ENCODE results near the gene GALNS.
"Not testable (repeated sequence)": the region's sequence is repeated elsewhere in the genome, so short reads cannot be mapped to it uniquely, and the experiment has no call there.

The GALNS gene

DNA sequence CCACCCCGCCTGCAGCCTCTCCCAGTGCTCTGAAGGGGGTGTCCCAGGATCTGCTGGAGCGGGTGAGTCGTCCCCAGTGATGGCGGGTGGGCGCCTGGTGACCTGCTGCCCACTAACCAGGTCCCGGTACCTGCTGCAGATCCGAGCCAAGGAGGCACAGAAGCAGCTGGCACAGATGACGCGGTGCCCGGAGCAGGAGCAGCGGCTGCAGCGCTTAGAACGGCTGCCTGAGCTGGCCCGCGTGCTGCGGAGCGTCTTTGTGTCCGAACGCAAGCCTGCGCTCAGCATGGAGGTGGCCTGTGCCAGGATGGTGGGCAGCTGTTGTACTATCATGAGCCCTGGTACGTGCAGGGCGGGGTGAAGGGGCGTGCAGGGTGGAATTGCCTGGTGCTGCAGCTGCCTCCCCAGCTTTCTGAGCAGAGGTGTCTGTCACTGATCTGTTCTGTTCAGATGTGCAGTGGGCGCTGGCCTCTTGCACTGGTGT, 49.6 kb downstream of the GALNS start:
- in situ Hi-C loops (cut with MboI; ENCODE audit: low sequenced_read_pairs) = no loop called here

DNA sequence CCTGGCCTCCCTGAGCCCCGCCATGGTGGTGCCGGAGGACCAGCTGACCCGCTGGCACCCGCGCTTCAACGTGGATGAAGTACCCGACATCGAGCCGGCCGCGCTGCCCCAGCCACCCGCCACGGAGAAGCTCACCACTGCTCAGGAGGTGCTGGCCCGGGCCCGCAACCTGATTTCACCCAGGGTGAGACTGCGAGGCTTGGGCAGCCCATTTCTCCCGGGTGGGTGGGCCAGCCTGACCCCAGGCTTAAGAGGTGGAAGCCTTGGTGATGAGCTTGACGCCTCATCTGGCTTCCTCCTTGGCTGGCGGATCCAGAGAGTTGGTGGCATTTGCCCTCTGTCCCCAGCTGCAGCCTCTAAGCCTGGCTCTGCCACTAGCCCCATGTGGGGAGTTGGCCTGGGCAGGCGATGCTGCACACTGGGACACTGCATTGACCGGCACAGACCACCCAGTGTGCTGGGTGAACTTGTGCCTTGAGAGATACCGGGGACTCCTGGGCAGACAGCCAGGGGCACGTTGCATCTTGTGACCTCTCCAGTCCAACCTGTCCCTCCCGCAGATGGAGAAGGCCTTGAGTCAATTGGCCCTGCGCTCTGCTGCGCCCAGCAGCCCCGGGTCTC, 50.1 kb downstream of the GALNS start:
- in situ Hi-C loops (cut with MboI; ENCODE audit: low sequenced_read_pairs) = no loop called here

DNA sequence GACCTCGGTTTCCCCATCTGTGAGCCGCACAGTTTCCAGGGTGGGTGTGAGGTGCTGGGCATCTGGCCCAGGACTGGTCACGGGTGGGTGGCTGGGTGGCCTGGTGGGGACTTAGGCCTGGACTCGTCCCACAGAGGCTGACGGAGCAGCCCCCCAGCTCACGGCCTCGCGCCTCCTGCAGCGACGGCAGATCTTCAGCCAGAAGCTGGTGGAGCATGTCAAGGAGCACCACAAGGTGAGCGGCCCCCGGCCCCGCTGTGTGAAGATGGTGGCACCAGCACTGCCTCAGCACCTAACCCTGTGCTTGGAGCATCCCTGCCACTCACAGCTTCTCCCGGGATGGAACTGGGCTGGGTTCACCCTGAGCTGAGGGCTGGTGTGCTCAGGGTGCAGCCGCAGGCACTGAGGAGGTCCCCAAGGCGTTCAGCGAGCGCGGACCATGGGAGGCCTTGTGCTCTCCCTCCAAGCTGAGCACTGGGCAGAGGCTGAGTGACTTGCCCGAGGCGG, 50.8 kb downstream of the GALNS start:
- in situ Hi-C loops (cut with MboI; ENCODE audit: low sequenced_read_pairs) = no loop called here

DNA sequence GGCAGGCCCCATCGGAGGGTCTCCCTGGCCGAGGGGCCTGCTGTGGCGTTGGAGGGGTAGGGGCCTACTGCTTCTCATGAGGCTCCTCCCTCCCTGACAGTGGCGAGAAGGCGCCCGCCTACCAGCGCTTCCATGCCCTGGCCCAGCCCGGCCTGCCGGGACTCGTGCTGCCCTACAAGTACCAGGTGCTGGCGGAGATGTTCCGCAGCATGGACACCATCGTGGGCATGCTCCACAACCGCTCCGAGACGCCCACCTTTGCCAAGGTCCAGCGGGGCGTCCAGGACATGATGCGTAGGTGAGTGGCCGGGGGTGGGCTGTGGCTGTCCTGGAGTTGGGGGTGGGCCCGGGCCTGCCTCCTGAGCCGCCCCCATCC, 51.4 kb downstream of the GALNS start:
- in situ Hi-C loops (cut with MboI; ENCODE audit: low sequenced_read_pairs) = no loop called here

DNA sequence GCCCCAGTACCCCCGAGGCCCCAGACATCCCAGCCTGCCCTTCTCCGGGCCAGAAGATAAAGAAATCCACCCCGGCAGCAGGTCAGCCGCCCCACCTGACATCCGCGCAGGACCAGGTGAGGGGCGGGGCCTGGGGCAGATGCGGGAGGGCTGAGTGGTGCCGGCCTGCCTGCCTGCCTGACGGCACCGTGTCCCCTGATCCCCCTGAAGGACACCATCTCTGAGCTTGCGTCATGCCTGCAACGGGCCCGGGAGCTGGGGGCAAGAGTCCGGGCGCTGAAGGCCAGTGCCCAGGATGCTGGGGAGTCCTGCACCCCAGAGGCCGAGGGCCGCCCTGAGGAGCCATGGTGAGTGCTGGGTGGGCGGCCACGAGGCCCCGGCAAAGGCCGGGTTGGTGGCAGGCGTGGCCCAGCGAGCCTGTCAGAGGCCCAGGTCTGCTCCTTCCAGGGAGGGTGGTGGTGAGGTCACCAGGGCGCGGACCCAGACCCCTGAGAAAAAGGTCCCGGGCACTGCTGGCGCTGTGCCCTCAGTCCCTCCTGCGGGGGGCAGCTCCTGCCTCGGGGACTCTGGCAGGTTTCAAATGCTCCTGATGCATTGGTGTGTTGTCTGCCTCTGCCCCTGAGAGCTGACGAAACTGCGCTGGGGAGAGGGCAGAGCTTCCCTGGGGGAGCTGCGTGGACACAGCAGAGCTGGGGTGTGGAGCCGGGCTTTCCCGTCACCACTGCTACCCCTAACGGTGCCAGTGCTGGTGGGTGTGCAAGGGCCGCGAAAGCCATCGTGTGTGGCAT, 52.0 kb downstream of the GALNS start:
- in situ Hi-C loops (cut with MboI; ENCODE audit: low sequenced_read_pairs) = no loop called here

DNA sequence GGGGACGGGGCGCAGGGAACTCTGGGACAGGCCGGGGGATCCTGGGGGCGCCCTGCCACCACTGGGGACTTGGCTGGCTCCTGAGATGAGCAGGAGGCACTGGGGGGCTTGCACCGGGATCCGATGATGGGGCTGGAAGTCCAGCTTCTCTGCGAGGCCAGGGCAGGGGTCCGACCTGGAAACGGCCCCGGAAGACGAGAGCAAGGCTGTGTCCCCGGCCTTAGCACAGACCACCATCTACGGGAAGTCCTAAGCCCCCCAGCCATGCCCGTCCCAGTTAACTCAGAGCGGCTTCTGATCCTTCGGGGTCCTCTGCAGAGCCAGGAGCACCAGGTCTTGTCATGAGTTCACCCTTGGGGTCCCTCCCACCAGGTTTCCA, 52.6 kb downstream of the GALNS start:
- in situ Hi-C loops (cut with MboI; ENCODE audit: low sequenced_read_pairs) = no loop called here

DNA sequence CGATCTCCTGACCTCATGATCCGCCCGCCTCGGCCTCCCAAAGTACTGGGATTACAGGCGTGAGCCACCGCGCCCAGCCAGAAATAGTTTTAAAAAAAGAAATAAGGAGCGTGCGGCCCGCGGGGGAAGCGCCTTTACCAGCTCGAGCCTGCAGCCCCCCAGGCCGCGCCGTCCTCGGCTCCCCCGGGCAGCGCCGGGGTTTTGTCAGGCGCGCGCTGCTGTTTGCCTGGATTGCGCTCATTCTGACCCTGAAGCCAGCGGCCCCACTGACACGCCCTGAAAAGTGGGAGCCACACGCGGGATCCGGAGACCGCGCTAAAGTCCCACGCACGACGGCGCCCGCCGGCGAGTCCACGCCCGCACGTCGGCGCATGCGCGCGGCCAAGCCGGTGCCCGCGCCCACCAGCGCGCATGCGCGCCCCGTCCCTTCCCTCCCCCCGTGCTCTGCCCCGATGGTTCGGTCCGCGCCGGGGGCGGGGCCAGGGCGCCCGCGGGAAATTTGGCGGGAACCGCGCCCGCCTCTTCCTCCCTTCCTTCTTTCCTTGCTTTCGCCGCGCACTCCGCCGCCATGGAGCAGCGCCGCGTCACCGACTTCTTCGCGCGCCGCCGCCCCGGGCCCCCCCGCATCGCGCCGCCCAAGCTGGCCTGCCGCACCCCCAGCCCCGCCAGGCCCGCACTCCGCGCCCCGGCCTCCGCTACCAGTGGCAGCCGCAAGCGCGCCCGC, 53.3 kb downstream of the GALNS start, which contains the start of gene CDT1:
Gene CDT1, plus strand, starts transcription at position 526 of the 724 bp plus-strand sequence. Its CDS starts 43 bp downstream, at position 569.
- in situ Hi-C loops (cut with MboI; ENCODE audit: low sequenced_read_pairs) = no loop called here

DNA sequence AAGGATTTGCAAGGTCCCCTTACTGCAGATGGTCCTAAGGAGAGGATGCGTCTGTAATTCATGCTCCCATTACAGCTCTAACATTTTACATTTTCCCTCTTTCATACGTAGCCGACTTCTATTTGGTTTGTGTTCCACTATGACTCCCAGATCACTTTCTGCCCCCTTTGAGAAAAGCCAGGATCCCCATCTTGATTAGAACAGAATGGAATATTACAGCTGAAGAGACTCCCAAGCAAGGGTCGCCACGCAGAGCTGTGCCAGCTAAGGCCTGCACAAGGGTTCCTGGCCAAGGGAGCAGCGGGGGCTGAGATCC, 56.5 kb downstream of the GALNS start:
- in situ Hi-C loops (cut with MboI; ENCODE audit: low sequenced_read_pairs) = no loop called here

DNA sequence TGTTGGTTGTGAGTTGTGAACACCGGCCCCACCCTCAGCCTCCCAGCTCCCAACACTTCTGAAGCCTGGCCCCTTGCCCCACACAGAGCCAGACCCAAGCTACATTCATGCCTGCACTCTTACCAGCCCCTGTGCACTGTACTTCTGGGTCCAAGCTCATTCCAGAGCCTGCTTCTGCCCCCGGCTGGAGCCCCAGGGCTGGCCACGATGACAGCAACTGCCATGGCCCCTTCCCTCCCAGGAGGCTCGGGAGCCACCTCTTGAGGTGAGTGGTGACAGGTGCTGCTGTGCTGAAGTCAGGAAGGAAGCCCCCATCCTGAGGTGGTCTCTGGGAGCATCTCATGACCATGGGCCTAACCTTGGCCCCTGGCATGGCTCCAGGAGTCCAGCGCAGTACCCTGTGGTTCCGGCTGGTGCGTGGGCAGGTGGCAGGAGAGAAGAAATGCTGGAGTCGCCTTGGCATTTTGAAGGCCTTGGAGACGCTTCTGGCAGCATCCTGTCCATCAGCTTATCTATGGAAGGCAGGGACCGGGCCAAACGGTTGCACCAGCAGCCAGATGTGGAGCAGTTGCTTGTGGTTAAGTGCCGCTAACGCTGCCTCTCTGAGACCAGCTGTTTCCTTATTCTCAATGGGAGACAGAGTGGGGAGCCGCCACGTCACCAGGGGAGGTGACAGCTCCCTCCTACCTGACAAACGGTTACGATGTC, 57.0 kb downstream of the GALNS start:
- in situ Hi-C loops (cut with MboI; ENCODE audit: low sequenced_read_pairs) = no loop called here

DNA sequence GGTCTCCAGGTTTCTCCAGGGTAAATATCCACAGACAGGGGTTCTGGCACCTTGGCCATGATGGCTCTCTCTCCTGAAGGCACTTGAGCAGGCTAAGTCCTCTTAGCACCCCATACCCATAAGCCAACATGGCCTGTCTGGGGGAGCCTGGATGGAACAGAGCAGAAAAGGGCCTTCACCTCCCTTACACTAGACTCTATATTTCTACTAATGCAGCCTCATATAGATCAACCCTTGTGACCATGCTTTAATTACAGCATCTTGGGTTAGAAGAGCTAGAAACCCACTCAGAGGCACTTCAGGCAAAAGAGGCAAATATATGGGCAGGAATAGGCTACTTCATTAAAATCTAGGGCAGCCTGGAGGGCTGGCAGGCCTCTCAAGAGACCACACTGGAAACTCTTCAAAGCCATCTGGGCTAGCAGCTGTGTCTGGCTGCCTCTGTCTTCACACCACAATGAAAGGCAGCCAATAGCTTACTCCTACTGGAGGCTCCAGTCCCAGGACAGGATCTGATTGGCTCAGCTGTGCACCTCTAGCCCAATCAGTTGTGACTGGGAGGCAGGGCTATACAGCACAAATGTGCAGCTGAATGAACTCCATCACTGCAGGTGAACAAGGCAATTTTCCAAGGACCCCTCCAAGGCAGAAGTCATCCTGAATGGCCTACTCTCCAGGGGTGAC, 57.8 kb downstream of the GALNS start:
- in situ Hi-C loops (cut with MboI; ENCODE audit: low sequenced_read_pairs) = no loop called here

DNA sequence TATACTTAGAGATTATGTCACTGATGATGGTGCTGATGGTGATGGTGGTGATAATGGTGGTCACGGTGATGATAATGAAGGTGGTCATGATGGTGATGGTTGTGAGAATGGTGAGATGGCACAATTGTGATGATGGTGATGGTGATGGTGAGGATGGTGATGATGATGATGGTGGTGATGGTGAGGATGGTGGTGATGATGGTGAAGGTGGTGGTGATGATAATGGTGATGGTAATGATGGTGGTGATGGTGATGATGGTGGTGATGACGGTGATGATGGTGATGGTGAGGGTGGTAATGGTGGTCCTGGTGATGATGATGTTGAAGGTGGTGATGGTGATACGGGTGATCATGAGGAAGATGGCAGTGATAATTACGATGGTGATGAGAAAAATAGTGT, 58.7 kb downstream of the GALNS start:
- in situ Hi-C loops (cut with MboI; ENCODE audit: low sequenced_read_pairs) = no loop called here

DNA sequence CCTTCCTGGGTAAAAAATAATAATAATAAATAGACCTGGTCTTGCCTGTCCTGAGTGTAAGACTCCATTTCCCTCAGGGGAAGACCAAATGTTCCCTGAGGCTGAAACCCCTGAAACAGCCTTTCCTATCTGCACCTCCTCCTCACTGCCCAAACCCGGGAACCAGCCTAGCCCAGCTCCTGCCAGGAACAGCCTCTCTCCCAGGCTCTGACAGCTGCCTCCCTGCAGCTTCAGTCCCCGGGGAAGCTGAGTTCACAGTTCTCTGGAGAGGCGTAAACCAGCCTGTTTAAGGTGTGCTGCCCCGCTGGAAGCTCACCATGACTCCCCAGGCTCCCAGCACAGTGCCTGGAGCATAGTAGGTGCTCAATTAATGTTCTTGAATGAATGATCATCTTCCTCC, 60.5 kb downstream of the GALNS start:
- in situ Hi-C loops (cut with MboI; ENCODE audit: low sequenced_read_pairs) = no loop called here

DNA sequence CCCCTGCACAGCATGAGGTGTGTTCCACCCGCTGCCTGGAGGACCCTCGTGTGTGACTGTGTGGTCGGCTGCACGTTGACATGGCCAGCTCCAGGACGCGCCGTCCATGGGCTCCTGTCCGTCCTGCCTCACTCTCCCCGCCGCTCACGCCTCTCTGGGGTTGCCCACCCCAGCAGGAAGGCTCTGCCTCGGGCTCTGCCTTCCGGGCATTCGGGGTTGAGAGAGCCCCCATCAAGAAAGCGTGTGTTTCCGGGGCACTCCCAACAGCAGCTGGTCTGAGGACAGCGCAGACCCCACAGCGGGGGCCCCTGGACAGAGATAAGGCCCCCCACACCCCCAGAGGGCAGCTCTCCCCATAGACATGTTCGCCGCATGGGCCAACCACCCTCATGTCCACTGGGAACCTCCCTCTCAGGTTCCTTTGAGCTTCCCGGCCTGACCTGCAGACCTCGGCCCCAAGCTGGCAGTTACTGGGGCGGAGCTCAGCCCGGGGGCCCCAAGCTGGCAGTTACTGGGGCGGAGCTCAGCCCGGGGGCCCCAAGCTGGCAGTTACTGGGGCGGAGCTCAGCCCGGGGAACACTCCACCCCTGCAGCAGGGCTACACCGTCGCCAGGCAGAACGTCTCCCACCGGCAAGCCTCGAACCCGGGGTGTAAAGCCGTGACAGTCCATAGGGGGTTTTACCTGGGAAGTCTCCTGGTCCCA, 63.3 kb downstream of the GALNS start:
- in situ Hi-C loops (cut with MboI; ENCODE audit: low sequenced_read_pairs) = no loop called here

DNA sequence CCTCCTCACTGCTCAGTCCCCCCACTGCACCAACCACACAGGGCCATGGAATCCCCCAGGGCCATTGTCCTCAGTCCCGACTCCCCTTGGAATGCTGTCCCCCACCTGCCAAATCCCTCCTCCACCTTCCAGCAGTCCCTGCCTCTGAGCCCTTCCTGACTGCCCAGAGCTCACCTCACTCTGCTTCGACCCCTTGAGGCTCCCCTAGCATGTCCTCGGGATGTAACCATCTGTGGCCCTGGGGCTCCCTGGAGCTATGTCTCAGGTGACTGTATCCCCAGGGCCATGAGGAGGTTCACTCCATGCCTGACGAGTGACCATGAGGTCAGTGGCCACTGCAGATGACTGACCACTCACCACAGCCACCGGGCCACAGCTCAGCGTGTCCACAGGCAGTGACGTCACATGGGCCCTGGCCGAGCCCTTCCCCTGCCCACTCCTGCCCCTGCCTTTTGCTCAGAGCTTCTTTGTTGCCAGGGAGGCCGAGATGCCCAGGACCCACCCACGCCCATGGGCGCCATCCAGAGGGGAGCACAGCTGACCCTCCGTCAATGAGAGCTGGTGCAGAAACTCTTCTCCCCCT, 64.0 kb downstream of the GALNS start:
- in situ Hi-C loops (cut with MboI; ENCODE audit: low sequenced_read_pairs) = no loop called here

DNA sequence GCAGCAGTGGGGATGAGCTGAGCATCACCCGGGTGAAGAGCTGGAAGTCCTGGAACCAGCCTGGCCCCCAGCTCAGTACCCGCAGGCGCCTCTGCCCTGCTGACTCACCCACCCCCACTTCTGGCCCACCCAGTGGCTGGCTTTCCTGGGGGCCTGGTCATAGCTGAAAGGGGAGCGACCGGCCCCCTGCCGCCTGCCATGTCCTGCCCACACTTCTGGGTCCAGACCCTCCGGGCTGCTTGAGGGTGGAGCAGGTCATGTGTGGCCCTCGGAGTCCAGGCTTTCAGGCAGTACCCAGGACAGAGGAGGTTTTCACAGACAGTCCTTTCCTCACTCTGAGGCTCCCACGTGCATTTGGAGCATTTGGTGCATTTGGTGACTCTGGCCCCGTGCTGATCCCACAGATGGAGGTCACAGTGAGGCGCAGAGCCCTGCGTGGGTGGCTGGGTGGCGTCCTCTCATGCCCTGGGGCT, 64.6 kb downstream of the GALNS start:
- in situ Hi-C loops (cut with MboI; ENCODE audit: low sequenced_read_pairs) = no loop called here

DNA sequence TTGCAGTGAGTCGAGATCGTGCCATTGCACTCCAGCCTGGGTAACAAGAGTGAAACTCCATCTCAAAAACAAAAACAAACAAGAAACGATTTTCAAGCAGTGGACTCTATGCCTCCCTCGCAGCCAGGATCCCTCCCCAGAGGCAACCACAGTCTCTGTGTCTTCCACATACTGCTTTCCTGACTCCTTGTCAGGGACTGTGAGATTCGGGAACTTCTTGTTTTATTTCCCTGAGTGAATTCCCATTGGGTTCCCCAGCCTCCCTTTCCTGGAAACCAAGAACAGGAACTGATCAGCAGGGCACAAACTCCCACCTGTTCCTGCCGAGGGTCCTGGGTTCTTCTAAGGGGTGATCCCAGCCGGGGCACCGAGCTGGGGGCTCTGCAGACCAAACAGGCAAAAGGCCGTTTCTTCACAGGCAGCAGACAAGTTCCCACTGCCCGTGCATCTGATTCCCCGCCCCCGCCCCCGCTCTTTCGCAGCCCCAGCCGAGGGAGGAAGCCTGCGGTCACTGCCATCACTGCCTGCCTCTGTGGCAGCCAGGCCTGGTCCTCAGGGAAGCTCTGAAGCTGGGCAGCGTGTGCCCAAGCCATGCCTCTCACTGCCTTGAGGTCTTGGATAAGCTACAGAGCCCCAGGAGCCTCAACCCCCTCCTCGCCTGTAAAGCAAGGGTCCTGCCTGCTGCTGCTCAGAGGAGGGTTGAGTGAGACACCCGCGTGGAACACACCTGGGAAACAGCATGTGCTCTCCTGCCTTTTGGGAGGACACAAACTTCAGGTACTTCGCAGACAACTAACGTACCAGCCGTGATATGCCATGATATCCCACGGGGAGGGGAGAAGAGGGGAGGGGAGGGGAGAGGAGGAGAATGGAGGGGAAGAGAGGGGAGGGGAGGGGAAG, 66.2 kb downstream of the GALNS start:
- in situ Hi-C loops (cut with MboI; ENCODE audit: low sequenced_read_pairs) = no loop called here

DNA sequence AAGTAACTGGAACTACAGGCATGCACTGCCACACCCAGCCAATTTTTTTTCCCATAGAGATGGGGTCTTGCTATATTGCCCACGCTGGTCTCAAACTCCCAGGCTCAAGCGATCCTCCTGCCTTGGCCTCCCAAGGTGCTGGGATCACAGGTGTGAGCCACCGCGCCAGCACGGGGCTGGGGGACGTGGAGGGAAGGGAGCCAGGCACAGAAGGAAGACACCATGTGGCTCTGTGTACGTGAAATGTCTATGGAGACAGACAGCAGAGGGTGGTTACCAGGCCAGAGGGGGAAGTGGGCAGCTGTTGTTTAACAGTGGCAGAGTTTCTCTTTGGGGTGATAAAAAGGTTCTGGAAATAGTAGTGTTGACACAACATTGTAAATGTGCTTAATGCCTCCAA, 67.2 kb downstream of the GALNS start:
- in situ Hi-C loops (cut with MboI; ENCODE audit: low sequenced_read_pairs) = no loop called here

DNA sequence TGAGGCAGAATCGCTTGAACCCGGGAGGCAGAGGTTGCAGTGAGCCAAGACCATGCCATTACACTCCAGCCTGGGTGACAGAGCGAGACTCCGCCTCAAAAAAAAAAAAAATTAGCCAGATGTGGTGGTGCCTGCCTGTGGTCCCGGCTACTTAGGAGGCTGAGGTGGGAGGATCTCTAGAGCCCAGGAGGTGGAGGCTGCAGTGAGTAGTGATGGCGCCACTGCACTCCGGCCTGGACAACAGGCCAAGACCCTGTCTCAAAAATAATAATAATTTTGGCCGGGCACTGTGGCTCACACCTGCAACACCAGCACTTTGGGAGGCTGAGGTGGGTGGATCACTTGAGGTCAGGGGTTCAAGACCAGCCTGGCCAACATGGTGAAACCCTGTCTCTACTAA, 68.0 kb downstream of the GALNS start:
- in situ Hi-C loops (cut with MboI; ENCODE audit: low sequenced_read_pairs) = not testable (repeated sequence)
